MCF 10A (cell line): ENCODE data around the gene MTHFD2L. TPM values are rescaled to one million over a fixed set of nuclear protein-coding genes. Genes with fewer than 3 reads are reported as not detected.

Source experiments
- BruUV-seq: library from RNA; stranded (reverse); fragments of 400-500 nt; replicated peaks from 2 replicates; lab custom pipeline; 2021; lab: Mats Ljungman, UMichigan
- CTCF ChIA-PET: fragments of 300-600 bp; sonication (Branson Sonifier 250); formaldehyde crosslinking; extraction: SDS; loops from one replicate; lab custom pipeline; 2021; ENCODE audit warnings: antibody characterized with exemption, inconsistent platforms; lab: Yijun Ruan, JAX
- POLR2A ChIA-PET: fragments of 300-600, 350-650 bp; sonication (Branson Sonifier 250); formaldehyde crosslinking; extraction: SDS; loops from one replicate; lab custom pipeline; 2020; ENCODE audit warnings: antibody characterized with exemption, inconsistent platforms; lab: Yijun Ruan, JAX
- DNase-seq: peaks from one replicate; pipeline ENCODE4 v3.0.0-alpha.2; 2018; ENCODE audit not compliant: unreplicated experiment
- H3K27ac Mint-ChIP-seq: one replicate; pipeline ENCODE4 v1.8.0; 2022; ENCODE audit warnings: mild to moderate bottlenecking, low read depth, mixed read lengths; ENCODE audit not compliant: unreplicated experiment
- H3K27me3 Mint-ChIP-seq: one replicate; pipeline ENCODE4 v1.8.0; 2022; ENCODE audit warnings: mixed read lengths; ENCODE audit not compliant: insufficient read depth, unreplicated experiment
- H3K36me3 Mint-ChIP-seq: one replicate; pipeline ENCODE4 v1.8.0; 2022; ENCODE audit warnings: mild to moderate bottlenecking, moderate library complexity, mixed read lengths; ENCODE audit not compliant: insufficient read depth, unreplicated experiment
- H3K4me1 Mint-ChIP-seq: one replicate; pipeline ENCODE4 v1.8.0; 2022; ENCODE audit warnings: mixed read lengths; ENCODE audit not compliant: insufficient read depth, unreplicated experiment
- H3K4me3 Mint-ChIP-seq: one replicate; pipeline ENCODE4 v1.8.0; 2022; ENCODE audit warnings: mild to moderate bottlenecking, moderate library complexity, mixed read lengths; ENCODE audit not compliant: unreplicated experiment
- H3K9me3 Mint-ChIP-seq: one replicate; pipeline ENCODE4 v1.8.0; 2022; ENCODE audit warnings: mixed read lengths; ENCODE audit not compliant: unreplicated experiment
- intact Hi-C: fragments of 100-400 bp; cut with micrococcal nuclease; formaldehyde crosslinking; loops from 2 replicates; pipeline ENCODE4 v1.14.1; 2022
- total RNA-seq: library from RNA; stranded (reverse); gene quantifications from 2 replicates; pipeline ENCODE4 v1.2.3, GENCODE V29; 2022
- TF ChIP-seq, protein P1 (sequence below): fragments of 200-600 bp; IDR thresholded peaks from one replicate; pipeline ENCODE4 v1.8.0; 2022; ENCODE audit warnings: antibody characterized with exemption, mild to moderate bottlenecking; ENCODE audit not compliant: unreplicated experiment

The MTHFD2L gene
- total RNA-seq, 1 experiment from 2014 or later = 113 TPM

DNA sequence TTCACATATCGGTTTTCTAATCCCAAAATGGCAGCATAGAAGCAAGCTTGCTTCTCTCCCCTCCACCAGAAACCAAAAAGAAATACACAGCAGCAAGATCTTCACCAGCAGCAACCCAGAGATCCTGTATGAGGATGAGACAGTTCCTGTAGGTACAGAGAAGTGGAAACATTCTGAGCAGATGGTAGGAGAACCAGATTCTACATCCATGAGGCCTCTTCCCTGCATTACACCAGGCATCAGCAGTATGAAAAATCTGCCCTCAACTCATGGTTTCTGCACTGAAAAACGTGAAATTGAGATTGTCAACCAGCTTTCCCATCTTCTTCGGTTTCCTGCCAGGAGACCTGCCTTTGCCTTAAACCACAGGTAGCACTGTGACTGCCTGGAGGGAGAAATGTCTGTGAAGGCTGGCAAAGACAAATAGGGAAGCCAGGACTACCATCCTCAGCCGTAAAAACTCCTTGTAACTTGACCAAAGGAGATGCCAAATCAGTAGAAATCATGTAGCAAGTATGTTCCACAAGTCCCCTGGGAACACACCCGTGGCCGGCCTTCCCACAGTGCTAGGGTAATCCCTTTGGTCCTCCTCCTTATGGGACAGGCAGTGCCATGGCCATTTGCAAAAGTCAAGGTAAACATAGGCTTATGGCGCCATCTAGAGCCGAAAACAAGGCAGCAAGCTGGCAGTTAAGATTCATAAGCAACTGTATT, 24.0 kb upstream of the MTHFD2L start:
- peaks cover 22% of the 10 kb centered on the region for H3K9me3 Mint-ChIP-seq
- DNase-seq = peak; percentile 88
- peaks cover 14% of the 10 kb centered on the region for H3K4me1 Mint-ChIP-seq
- CTCF ChIA-PET = interaction anchor here (0.6 to 3.9 kb wide), 26 partner anchors 9 to 1856 kb away, joined by 3 to 39 read pairs (median 4); partner anchors contain the start of genes CXCL1, CXCL2 and CXCL3
- intact Hi-C loops = loop anchor here (1.0 to 10.0 kb wide), 7 partner anchors 35 to 539 kb away; partner anchors contain the start of genes CXCL1, CXCL2 and CXCL3
- H3K4me3 Mint-ChIP-seq = no peak overlapping the region
- H3K36me3 Mint-ChIP-seq = peaks cover 35% of the 10 kb centered on the region
- POLR2A ChIA-PET = interaction anchor here (0.6 to 8.8 kb wide), 16 partner anchors 8 to 473 kb away, joined by 3 to 92 read pairs (median 4); partner anchors contain the start of genes CXCL2, CXCL3 and MTHFD2L
- no TSS peak for BruUV-seq
- no peaks in the 10 kb centered on the region for H3K27me3 Mint-ChIP-seq
- TF ChIP-seq, protein P1, sequence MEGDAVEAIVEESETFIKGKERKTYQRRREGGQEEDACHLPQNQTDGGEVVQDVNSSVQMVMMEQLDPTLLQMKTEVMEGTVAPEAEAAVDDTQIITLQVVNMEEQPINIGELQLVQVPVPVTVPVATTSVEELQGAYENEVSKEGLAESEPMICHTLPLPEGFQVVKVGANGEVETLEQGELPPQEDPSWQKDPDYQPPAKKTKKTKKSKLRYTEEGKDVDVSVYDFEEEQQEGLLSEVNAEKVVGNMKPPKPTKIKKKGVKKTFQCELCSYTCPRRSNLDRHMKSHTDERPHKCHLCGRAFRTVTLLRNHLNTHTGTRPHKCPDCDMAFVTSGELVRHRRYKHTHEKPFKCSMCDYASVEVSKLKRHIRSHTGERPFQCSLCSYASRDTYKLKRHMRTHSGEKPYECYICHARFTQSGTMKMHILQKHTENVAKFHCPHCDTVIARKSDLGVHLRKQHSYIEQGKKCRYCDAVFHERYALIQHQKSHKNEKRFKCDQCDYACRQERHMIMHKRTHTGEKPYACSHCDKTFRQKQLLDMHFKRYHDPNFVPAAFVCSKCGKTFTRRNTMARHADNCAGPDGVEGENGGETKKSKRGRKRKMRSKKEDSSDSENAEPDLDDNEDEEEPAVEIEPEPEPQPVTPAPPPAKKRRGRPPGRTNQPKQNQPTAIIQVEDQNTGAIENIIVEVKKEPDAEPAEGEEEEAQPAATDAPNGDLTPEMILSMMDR = peak; percentile 68
- peak overlapping the region; percentile 44 for H3K27ac Mint-ChIP-seq

DNA sequence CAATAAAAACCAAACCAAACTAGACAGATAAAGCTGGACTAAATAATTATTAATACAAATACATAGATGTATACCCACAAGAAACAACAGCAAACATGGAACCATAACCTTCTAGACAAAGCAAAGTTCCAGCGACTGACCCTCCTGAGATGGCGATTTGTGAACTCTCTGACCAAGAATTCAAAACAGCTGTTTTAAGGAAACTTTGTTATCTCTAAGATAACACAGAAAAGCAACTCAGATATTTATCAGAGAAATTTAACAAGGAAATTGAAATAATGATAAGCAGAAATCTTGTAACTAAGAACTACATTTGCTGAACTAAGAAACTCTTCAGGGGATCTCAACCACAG, 23.4 kb upstream of the MTHFD2L start:
- TF ChIP-seq, protein P1 = no peak
- BruUV-seq = no TSS peak
- H3K4me3 Mint-ChIP-seq = no peak overlapping the region
- ChIA-PET POLR2A (interaction anchor here (0.6 to 8.8 kb wide), 15 partner anchors 9 to 473 kb away, joined by 3 to 92 read pairs (median 4); partner anchors contain the start of genes CXCL2, CXCL3 and MTHFD2L), CTCF (interaction anchor here (0.6 to 3.9 kb wide), 23 partner anchors 9 to 1855 kb away, joined by 3 to 39 read pairs (median 4); partner anchors contain the start of genes CXCL1, CXCL2 and CXCL3)
- intact Hi-C loops = loop anchor here (1.0 to 10.0 kb wide), 7 partner anchors 35 to 540 kb away; partner anchors contain the start of genes CXCL1, CXCL2 and CXCL3
- H3K27me3 Mint-ChIP-seq = no peaks in the 10 kb centered on the region
- DNase-seq = no peak
- peaks cover 14% of the 10 kb centered on the region for H3K4me1 Mint-ChIP-seq
- peaks cover 18% of the 10 kb centered on the region for H3K9me3 Mint-ChIP-seq
- H3K36me3 Mint-ChIP-seq = peaks cover 35% of the 10 kb centered on the region
- H3K27ac Mint-ChIP-seq = peak overlapping the region; percentile 46

DNA sequence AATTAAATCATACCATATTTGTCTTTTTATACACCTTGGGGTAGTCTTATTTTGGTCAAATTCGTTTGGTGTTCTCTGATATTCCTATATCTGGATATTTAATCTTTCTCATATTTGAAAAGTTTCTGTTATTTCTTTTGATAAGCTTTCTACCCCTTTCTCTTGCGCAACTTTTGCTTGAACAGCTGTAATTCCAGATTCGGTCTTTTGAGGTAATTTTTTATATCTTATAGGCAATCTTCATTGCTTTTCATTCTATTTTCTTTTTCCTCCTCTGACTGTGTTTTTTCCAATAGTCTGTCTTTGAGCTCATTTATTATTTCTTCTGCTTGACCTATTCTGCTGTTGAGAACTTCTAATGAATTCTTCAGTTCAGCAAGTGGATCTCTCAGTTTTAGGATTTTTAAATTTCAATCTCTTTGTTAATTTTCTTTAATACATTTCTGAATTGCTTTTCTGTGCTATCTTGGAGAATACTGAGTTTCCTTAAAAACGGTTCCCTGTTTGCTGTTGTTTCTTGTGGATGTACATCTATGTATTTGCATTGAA, 11.3 kb upstream of the MTHFD2L start:
- no peak overlapping the region for H3K4me3 Mint-ChIP-seq
- POLR2A ChIA-PET = interaction anchor here (3.6 kb wide), 1 partner anchor 11 kb away, joined by 30 read pairs; the partner anchor contains the start of gene MTHFD2L
- peaks cover 6% of the 10 kb centered on the region for H3K4me1 Mint-ChIP-seq
- BruUV-seq = no TSS peak
- TF ChIP-seq, protein P1 = no peak
- peaks cover 62% of the 10 kb centered on the region for H3K36me3 Mint-ChIP-seq
- no peak for DNase-seq
- intact Hi-C loops = no loop called here
- no peaks in the 10 kb centered on the region for H3K27me3 Mint-ChIP-seq
- CTCF ChIA-PET = interaction anchor here (2.3 kb wide), 1 partner anchor 12 kb away, joined by 12 read pairs; no protein-coding TSS in a partner anchor
- peak overlapping the region; percentile 25 for H3K27ac Mint-ChIP-seq
- H3K9me3 Mint-ChIP-seq = no peaks in the 10 kb centered on the region

DNA sequence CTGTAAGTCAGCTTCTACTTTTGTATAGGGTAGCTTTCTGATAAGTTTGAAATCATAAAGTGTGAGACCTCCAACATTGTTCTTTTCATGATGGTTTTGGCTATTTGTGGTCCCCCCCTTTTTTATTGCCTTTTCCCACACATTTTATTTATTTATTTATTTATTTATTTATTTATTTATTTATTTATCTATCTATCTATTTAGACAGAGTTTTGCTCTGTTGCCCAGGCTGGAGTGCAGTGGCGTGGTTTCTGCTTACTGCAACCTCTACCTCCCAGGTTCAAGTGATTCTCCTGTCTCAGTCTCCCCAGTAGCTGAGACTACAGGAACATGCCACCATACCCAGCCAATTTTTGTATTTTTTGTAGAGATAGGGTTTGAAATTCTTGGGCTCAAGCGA, 9.7 kb upstream of the MTHFD2L start:
- TF ChIP-seq, protein P1 = no peak
- DNase-seq = no peak
- ChIA-PET POLR2A (interaction anchor here (0.9 to 3.6 kb wide), 3 partner anchors 9 to 14 kb away, joined by 5 to 30 read pairs (median 8); partner anchors contain the start of gene MTHFD2L), CTCF (interaction anchor here (0.9 to 2.3 kb wide), 2 partner anchors 13 to 109 kb away, joined by 4 to 12 read pairs; partner anchors contain the start of gene CXCL3)
- Mint-ChIP-seq H3K9me3 (no peaks in the 10 kb centered on the region), H3K36me3 (peaks cover 47% of the 10 kb centered on the region), H3K27ac (no peak overlapping the region), H3K4me3 (no peak overlapping the region), H3K4me1 (peaks cover 14% of the 10 kb centered on the region), H3K27me3 (no peaks in the 10 kb centered on the region)
- intact Hi-C loops = no loop called here
- BruUV-seq = no TSS peak
